ENCODE measurements around the gene RAB24.
"Not testable (repeated sequence)": the region's sequence is repeated elsewhere in the genome, so short reads cannot be mapped to it uniquely, and the experiment has no call there.

Gene RAB24

DNA sequence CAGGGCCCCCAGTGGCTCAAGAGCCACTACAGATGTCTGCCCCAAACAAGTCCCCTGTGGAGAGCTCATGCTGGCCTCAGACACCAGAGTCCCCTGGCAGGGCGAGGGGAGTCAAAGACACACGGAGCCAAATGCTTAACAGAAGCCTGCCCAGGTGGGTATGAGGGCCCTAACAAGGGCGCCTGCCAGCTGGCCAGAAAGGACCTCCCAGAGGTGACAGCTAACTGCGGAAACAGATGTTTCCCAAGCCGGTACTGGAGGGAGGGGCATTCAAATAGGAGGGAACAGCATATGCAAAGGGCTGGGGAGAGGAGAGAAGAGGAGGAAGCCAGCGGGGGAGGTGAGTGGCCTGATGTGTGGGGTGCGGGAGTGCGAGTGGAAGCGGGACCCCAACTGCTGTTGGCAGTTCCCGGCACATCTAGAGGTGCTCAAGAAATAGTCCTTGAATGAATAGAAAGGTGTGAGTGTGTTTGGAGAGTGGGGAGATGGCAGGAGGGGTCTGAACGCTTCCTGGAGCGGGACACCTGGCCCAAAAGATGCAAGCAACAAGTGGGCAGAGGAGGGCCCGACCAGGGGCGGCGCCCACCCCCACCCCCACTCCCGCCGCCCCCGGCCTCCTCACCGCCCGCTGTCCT lies 7.4 kb upstream of the RAB24 start:
- 16% methylated on average over 20 of the region's 20 CpGs for WGBS, 2 experiments
- no peaks in the 10 kb centered on the region for H3K27me3 ChIP-seq (ENCODE audit: control insufficient read depth, insufficient read depth, low read length, poor library complexity, severe bottlenecking)
- H3K4me1 ChIP-seq (ENCODE audit: control insufficient read depth, insufficient read depth, low read length), result peaks cover 15% of the 10 kb centered on the region
- peaks cover 14% of the 10 kb centered on the region for H3K36me3 ChIP-seq (ENCODE audit: control insufficient read depth, insufficient read depth, low read length)
- H3K4me3 ChIP-seq (ENCODE audit: insufficient read depth, low read depth, low read length), result peak overlapping the region; percentile 70
- no peak overlapping the region for H3K27ac ChIP-seq (ENCODE audit: insufficient read depth, low read depth, low read length, poor library complexity, severe bottlenecking)
- no peaks in the 10 kb centered on the region for H3K9me3 ChIP-seq (ENCODE audit: control insufficient read depth, low read length)

DNA sequence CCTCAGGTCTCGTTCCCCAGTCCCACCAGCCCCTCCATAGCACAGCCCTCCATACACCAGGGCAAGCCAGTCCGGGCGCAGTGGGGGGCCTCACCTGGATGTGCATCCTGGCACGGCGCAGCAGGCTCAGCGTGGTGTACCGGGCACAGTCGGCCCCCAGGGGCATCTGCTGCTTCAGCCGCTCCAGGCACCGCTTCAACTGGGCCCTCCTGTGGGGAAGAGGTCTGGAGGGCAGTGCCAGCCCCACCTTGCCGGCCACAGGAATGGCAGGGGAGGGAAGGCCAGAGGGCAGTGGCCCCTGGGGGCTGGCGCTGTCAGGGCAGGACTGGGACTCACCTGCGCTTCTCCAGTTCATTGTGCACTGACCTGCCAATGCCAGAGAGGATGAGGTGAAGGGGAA lies 6.8 kb upstream of the RAB24 start:
- WGBS, 2 experiments, result 93 to 94% methylated on average over 13 of the region's 13 CpGs
- Histone ChIP-seq H3K4me3 (ENCODE audit: insufficient read depth, low read depth, low read length) (no peak overlapping the region), H3K27me3 (ENCODE audit: control insufficient read depth, insufficient read depth, low read length, poor library complexity, severe bottlenecking) (no peaks in the 10 kb centered on the region), H3K4me1 (ENCODE audit: control insufficient read depth, insufficient read depth, low read length) (peaks cover 15% of the 10 kb centered on the region), H3K9me3 (ENCODE audit: control insufficient read depth, low read length) (no peaks in the 10 kb centered on the region), H3K27ac (ENCODE audit: insufficient read depth, low read depth, low read length, poor library complexity, severe bottlenecking) (no peak overlapping the region), H3K36me3 (ENCODE audit: control insufficient read depth, insufficient read depth, low read length) (peaks cover 18% of the 10 kb centered on the region)

DNA sequence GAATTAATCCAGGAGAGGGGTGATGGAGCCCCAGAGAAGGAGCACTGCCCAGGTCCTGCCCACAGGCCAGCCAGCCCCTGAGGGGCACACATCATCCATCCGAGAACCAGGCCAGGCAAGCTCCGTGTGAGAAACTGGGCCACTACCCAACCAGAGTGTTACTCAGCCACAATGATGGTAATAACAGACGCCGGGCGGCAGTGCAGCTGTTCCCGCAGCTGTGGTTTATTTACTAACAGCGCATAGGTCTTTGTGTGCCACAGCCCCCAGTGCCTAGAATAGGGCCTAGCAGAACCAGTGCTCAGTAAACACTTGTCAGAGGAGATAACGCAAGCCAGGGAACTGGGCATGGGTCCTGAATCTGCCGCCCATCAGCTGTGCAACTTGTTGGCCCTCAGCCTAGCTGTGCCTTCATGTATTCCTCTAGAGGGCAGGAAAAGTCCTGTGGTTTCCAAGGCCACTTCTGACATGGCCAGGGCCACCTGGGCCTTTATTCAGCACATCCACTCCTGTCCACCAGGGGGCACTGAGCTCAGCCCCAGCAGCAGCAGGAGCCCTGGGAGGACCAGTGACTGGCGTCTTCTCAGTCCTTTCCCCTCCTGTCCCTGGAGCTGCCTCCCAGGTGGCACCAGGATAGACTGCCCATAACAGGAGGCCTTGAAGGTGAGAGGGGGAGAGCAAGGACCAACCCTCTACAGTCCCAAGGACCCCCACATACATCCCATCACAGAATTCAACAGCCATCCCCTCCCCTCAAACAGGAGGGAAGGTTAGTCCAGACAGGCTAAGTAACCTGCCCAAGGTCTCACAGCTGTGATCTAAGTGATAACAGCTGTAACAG lies 6.1 kb upstream of the RAB24 start:
- Histone ChIP-seq H3K9me3 (ENCODE audit: control insufficient read depth, low read length) (no peaks in the 10 kb centered on the region), H3K27ac (ENCODE audit: insufficient read depth, low read depth, low read length, poor library complexity, severe bottlenecking) (no peak overlapping the region), H3K36me3 (ENCODE audit: control insufficient read depth, insufficient read depth, low read length) (peaks cover 18% of the 10 kb centered on the region), H3K27me3 (ENCODE audit: control insufficient read depth, insufficient read depth, low read length, poor library complexity, severe bottlenecking) (no peaks in the 10 kb centered on the region), H3K4me1 (ENCODE audit: control insufficient read depth, insufficient read depth, low read length) (peaks cover 15% of the 10 kb centered on the region), H3K4me3 (ENCODE audit: insufficient read depth, low read depth, low read length) (no peak overlapping the region)
- WGBS, 2 experiments, result 83 to 86% methylated on average over 10 of the region's 10 CpGs

DNA sequence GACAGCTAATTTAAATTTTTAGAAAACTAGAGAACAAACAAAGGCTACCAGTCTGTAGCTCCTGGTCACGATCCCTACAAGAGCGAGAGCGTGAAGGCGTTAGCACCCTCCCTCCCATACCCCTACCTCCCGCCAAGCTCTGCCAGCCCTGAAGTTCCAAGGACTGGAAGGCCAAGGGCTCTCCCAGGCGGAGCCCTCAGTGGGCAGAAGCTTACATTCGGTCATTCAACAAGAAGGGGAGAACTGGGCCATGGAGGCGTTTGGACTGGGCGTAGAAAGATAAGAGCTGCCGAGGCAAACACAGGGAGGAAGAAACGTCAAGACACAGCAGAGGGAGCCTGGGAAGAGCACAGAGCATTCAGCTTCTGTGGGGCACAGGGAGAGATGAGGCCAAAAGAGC lies 5.2 kb upstream of the RAB24 start:
- Histone ChIP-seq H3K4me1 (ENCODE audit: control insufficient read depth, insufficient read depth, low read length) (peaks cover 15% of the 10 kb centered on the region), H3K9me3 (ENCODE audit: control insufficient read depth, low read length) (no peaks in the 10 kb centered on the region), H3K36me3 (ENCODE audit: control insufficient read depth, insufficient read depth, low read length) (peaks cover 18% of the 10 kb centered on the region), H3K27ac (ENCODE audit: insufficient read depth, low read depth, low read length, poor library complexity, severe bottlenecking) (no peak overlapping the region), H3K27me3 (ENCODE audit: control insufficient read depth, insufficient read depth, low read length, poor library complexity, severe bottlenecking) (no peaks in the 10 kb centered on the region), H3K4me3 (ENCODE audit: insufficient read depth, low read depth, low read length) (no peak overlapping the region)
- WGBS, 2 experiments, result 93 to 97% methylated on average over 11 of the region's 11 CpGs

DNA sequence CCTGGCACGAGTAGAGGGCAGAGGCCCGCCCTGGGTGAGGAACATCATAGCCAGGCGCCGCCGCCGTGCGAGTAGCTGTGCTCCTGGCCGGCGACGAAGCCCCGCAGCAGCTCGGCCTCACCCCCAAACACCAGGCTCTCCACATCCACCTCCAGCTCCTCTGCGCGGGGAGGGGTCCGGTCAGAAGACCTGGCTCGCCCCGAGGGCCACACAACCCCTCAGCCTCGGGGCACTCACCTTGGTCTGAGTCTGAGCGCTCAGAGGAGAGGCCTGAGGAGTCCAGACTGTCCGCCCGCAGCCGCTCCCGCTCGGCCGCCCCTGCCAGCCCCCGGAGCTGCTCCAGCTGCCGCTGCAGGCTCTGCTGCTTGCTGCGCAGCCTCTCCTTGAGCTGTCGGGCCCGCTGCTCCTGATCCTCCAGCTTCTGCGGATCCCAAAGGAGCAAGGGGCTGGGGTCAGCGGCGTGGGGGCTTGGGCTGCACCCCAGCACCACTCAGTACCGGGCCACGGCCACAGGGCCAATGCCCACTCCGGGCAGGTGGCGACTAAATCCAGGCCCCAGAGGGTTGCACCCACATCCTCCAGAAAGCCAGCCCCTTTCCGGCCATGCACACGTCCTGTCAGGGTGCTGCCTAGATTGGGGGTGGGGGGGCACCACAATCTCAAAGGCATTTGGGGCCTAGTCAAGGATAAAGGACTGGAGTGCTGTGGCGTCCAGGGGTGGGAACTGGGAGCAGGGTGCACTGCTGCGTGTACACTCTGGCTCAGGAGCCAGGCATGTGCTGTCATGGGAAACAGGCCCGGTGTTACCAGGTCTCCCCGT lies 4.2 kb upstream of the RAB24 start:
- Histone ChIP-seq H3K9me3 (ENCODE audit: control insufficient read depth, low read length) (no peaks in the 10 kb centered on the region), H3K4me1 (ENCODE audit: control insufficient read depth, insufficient read depth, low read length) (peaks cover 12% of the 10 kb centered on the region), H3K27me3 (ENCODE audit: control insufficient read depth, insufficient read depth, low read length, poor library complexity, severe bottlenecking) (peaks cover 6% of the 10 kb centered on the region), H3K36me3 (ENCODE audit: control insufficient read depth, insufficient read depth, low read length) (peaks cover 18% of the 10 kb centered on the region), H3K27ac (ENCODE audit: insufficient read depth, low read depth, low read length, poor library complexity, severe bottlenecking) (no peak overlapping the region), H3K4me3 (ENCODE audit: insufficient read depth, low read depth, low read length) (no peak overlapping the region)
- WGBS, 2 experiments, result 95% methylated on average over 43 of the region's 43 CpGs

DNA sequence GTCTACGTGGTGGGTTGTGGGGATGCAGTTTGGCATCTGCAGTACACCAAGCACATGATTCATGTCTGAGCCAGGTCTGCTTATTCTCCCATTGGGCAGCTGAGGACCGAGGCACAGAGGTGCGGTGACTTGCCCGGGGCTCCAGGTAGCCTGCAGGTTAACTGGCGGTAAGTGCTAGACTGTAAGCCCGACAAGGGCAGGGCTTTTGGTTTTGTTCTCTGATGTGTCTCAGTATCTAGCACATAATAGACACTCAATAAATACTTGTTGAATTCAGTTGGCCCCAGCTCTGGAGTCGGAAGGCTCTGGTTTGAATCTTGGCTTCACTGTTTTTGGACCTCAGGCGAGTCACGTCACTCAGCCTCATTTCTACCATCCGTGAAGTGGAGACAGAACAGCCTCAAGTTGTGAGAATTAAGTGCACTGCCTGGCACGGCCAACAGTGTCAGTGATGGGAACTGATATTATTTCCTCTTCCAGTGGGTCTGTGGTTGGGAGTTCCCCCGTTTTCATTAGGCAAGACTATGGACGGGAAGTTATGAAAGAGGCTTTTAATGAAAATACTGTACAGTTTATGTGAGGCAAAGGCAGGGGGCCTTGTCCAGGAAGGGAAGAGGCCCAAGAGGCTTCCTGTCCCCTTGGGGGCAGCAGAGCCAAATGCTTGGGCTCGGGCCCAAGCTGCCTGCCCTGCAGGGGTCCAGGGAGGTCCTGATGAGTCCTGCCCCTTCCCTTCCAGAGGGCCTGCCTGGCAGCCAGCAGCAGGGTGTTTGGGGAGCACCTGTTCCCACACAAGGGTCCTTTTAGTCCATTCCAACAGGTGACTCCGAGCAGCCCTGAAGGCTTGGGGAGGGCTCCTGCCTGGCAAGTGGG lies 3.4 kb upstream of the RAB24 start:
- Histone ChIP-seq H3K4me1 (ENCODE audit: control insufficient read depth, insufficient read depth, low read length) (peaks cover 12% of the 10 kb centered on the region), H3K4me3 (ENCODE audit: insufficient read depth, low read depth, low read length) (no peak overlapping the region), H3K27me3 (ENCODE audit: control insufficient read depth, insufficient read depth, low read length, poor library complexity, severe bottlenecking) (peaks cover 7% of the 10 kb centered on the region), H3K27ac (ENCODE audit: insufficient read depth, low read depth, low read length, poor library complexity, severe bottlenecking) (no peak overlapping the region), H3K9me3 (ENCODE audit: control insufficient read depth, low read length) (no peaks in the 10 kb centered on the region), H3K36me3 (ENCODE audit: control insufficient read depth, insufficient read depth, low read length) (peaks cover 18% of the 10 kb centered on the region)
- WGBS, 2 experiments, result 93 to 95% methylated on average over 15 of the region's 15 CpGs

DNA sequence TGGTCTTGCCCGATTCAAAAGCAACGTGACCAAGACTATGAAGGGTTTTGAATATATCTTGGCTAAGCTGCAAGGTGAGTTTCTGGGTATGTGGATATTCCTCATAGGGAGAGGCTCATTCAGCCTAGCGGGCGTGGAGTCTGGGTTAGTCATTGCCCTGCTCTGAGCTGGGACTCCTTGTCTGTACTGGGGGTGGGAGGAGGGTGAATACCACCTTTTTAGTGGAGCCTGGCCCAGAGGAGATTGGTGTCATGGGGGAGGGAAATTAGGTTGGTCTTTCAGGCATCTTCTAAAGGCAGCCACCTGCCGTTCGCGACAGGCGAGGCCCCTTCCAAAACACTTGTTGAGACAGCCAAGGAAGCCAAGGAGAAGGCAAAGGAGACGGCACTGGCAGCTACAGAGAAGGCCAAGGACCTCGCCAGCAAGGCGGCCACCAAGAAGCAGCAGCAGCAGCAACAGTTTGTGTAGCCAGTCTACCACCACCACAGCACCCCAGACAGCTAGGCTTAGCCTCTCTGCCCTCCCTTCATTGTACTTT lies 2.7 kb upstream of the RAB24 start:
- Histone ChIP-seq H3K4me1 (ENCODE audit: control insufficient read depth, insufficient read depth, low read length) (peaks cover 12% of the 10 kb centered on the region), H3K36me3 (ENCODE audit: control insufficient read depth, insufficient read depth, low read length) (peaks cover 18% of the 10 kb centered on the region)
- 95 to 96% methylated on average over 11 of the region's 11 CpGs for WGBS, 2 experiments
- H3K27me3 ChIP-seq (ENCODE audit: control insufficient read depth, insufficient read depth, low read length, poor library complexity, severe bottlenecking); H3K27ac ChIP-seq (ENCODE audit: insufficient read depth, low read depth, low read length, poor library complexity, severe bottlenecking); H3K9me3 ChIP-seq (ENCODE audit: control insufficient read depth, low read length); H3K4me3 ChIP-seq (ENCODE audit: insufficient read depth, low read depth, low read length): not testable (repeated sequence)

DNA sequence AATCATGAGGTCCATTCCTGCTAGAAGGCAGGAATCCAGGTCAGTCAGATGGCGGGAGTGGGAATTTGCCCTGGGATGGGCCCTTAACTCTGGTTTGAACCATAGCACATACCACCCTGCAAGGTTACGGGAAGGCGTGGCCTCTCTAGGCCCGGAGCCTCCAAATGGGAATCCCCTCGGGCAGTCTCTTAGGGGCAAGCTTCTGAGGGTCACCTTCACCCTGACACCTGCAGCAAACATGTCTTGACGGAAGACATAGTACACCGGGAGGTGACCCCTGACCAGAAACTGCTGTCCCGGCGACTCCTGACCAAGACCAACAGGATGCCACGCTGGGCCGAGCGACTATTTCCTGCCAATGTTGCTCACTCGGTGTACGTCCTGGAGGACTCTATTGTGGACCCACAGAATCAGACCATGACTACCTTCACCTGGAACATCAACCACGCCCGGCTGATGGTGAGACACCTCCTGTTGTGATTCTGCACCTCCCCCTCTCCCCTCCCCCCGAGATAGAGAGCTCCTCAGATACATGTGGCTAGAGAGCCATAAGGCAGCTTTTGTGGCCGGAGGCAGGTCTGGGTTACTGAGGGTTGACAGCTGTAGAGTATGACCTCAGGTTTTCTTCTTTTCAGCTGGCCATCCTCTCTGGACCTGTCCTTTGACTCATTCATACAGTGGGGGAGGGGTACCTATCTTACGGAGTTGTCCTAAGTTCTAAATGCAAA lies 1.0 kb upstream of the RAB24 start:
- Histone ChIP-seq H3K9me3 (ENCODE audit: control insufficient read depth, low read length) (no peaks in the 10 kb centered on the region), H3K27ac (ENCODE audit: insufficient read depth, low read depth, low read length, poor library complexity, severe bottlenecking) (no peak overlapping the region), H3K4me3 (ENCODE audit: insufficient read depth, low read depth, low read length) (peak overlapping the region; percentile 94), H3K4me1 (ENCODE audit: control insufficient read depth, insufficient read depth, low read length) (peaks cover 1% of the 10 kb centered on the region), H3K27me3 (ENCODE audit: control insufficient read depth, insufficient read depth, low read length, poor library complexity, severe bottlenecking) (peaks cover 7% of the 10 kb centered on the region), H3K36me3 (ENCODE audit: control insufficient read depth, insufficient read depth, low read length) (peaks cover 18% of the 10 kb centered on the region)
- 59 to 63% methylated on average over 19 of the region's 19 CpGs for WGBS, 2 experiments

DNA sequence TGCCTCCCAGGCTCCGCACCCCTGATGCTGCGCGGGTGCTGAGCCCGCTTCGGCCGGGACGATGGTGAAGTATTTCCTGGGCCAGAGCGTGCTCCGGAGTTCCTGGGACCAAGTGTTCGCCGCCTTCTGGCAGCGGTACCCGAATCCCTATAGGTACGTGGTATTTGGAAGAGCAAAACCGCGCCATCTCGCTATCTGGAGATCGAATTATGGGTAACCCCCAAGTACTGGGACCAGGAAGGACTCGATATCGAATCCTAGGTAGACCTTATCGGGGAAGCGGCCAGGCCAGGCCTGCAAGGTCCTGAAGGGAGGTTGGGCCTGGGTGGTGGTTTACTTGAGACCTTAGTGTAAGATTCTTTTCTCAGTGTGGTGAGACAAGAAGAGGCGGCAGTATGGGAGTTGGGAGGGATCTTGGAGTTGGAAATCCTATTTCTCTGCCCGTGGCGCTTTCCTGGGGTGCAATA lies 439 bp upstream of the RAB24 start:
- H3K36me3 ChIP-seq (ENCODE audit: control insufficient read depth, insufficient read depth, low read length), result peaks cover 18% of the 10 kb centered on the region
- peaks cover 7% of the 10 kb centered on the region for H3K27me3 ChIP-seq (ENCODE audit: control insufficient read depth, insufficient read depth, low read length, poor library complexity, severe bottlenecking)
- H3K27ac ChIP-seq (ENCODE audit: insufficient read depth, low read depth, low read length, poor library complexity, severe bottlenecking), result no peak overlapping the region
- H3K4me3 ChIP-seq (ENCODE audit: insufficient read depth, low read depth, low read length), result peak overlapping the region; percentile 94
- peaks cover 6% of the 10 kb centered on the region for H3K4me1 ChIP-seq (ENCODE audit: control insufficient read depth, insufficient read depth, low read length)
- H3K9me3 ChIP-seq (ENCODE audit: control insufficient read depth, low read length), result no peaks in the 10 kb centered on the region
- WGBS, 2 experiments, result 1 to 2% methylated on average over 25 of the region's 25 CpGs

All from ectodermal cell (in vitro differentiated cells).